H1 (cell line): ENCODE data around the gene SH3BP5. TPM values are rescaled to one million over a fixed set of nuclear protein-coding genes. Genes with fewer than 3 reads are reported as not detected.

Experiments
- CTCF ChIA-PET: fragments of 300-600 bp; sonication (Branson Sonifier 250); formaldehyde crosslinking; loops from one replicate; lab custom pipeline; 2021; ENCODE audit not compliant: partially characterized antibody; lab: Charles Lee
- POLR2A ChIA-PET: fragments of 300-600 bp; sonication (Branson Sonifier 250); formaldehyde crosslinking; loops from one replicate; lab custom pipeline; 2021; ENCODE audit warnings: inconsistent platforms; ENCODE audit not compliant: partially characterized antibody; lab: Charles Lee
- DNase-seq, 2 experiments: peaks; one replicate each; pipeline versions ENCODE4 v3.0.0 to v3.0.0-alpha.2; 2010 to 2022; ENCODE audit warnings: low spot score in 2 of 2, low read depth in 1 of 2, mixed read lengths in 1 of 2
- FAIRE-seq: peaks from 2 replicates; lab custom pipeline; 2011; peaks lifted over from hg19 to GRCh38; lab: Jason Lieb, UNC
- H2AFZ ChIP-seq: 2 replicates; pipeline ENCODE4 v1.8.1; 2012; ENCODE audit warnings: low read length, inconsistent platforms
- H2AK5ac ChIP-seq: 2 replicates; pipeline ENCODE4 v1.6.1; 2013; ENCODE audit warnings: low read depth, low read length
- H2BK120ac ChIP-seq: replicated peaks from 2 replicates; pipeline ENCODE3; 2013; ENCODE audit warnings: low read depth, low read length, inconsistent platforms
- H2BK12ac ChIP-seq: 2 replicates; pipeline ENCODE4 v1.6.1; 2013; ENCODE audit warnings: low read depth, low read length
- H2BK15ac ChIP-seq: 2 replicates; pipeline ENCODE4 v1.6.1; 2013; ENCODE audit warnings: low read length
- H2BK20ac ChIP-seq: 2 replicates; pipeline ENCODE4 v1.6.1; 2013; ENCODE audit warnings: low read length
- H2BK5ac ChIP-seq: 2 replicates; pipeline ENCODE4 v1.6.1; 2013; ENCODE audit warnings: low read depth, low read length
- H3K14ac ChIP-seq: 2 replicates; pipeline ENCODE4 v1.6.1; 2013; ENCODE audit warnings: inconsistent platforms; ENCODE audit not compliant: insufficient read length
- H3K18ac ChIP-seq: 2 replicates; pipeline ENCODE4 v1.6.1; 2013; ENCODE audit warnings: low read length; ENCODE audit errors: extremely low read depth
- H3K23ac ChIP-seq: 2 replicates; pipeline ENCODE4 v1.6.1; 2013; ENCODE audit warnings: inconsistent platforms; ENCODE audit not compliant: insufficient read length
- H3K23me2 ChIP-seq: 2 replicates; pipeline ENCODE4 v1.6.1; 2013; ENCODE audit warnings: low read depth, low read length
- H3K27ac ChIP-seq: 2 replicates; pipeline ENCODE4 v1.6.1; 2011; ENCODE audit warnings: low read depth, low read length, inconsistent platforms
- H3K27me3 ChIP-seq, 4 experiments: replicated peaks in 1 of 4; 1 replicate in 1 of 4; 2 replicates in 3 of 4; pipeline versions ENCODE4 v1.6.1 to v1.8.1; 2011 to 2013; ENCODE audit warnings: low read length in 3 of 4, mild to moderate bottlenecking in 3 of 4, inconsistent platforms in 2 of 4, mixed read lengths in 2 of 4, moderate library complexity in 1 of 4; ENCODE audit not compliant: control insufficient read depth in 3 of 4, insufficient read depth in 3 of 4; ENCODE audit errors: extremely low read depth in 1 of 4
- H3K36me3 ChIP-seq, 4 experiments: 2 replicates each; pipeline versions ENCODE4 v1.6.1 to v1.8.1; 2011 to 2013; ENCODE audit warnings: mild to moderate bottlenecking in 4 of 4, low read length in 3 of 4, moderate library complexity in 2 of 4, control low read depth in 1 of 4, inconsistent platforms in 1 of 4; ENCODE audit not compliant: insufficient read depth in 4 of 4, control insufficient read depth in 2 of 4
- H3K4ac ChIP-seq: replicated peaks from 2 replicates; pipeline ENCODE3; 2013; ENCODE audit warnings: low read length, low read depth, mixed read lengths, inconsistent platforms; ENCODE audit not compliant: insufficient read length
- H3K4me1 ChIP-seq, 4 experiments: replicated peaks in 1 of 4; 1 replicate in 1 of 4; 2 replicates in 3 of 4; pipeline versions ENCODE4 v1.6.1 to v1.8.1; 2011 to 2013; ENCODE audit warnings: low read length in 3 of 4, inconsistent platforms in 2 of 4, mixed read lengths in 1 of 4; ENCODE audit not compliant: insufficient read depth in 4 of 4, control insufficient read depth in 3 of 4
- H3K4me2 ChIP-seq, 2 experiments: 2 replicates each; pipeline versions ENCODE4 v1.6.1 to v1.8.1; 2011 to 2013; ENCODE audit warnings: low read depth in 2 of 2, low read length in 2 of 2, control low read depth in 1 of 2, inconsistent platforms in 1 of 2, mild to moderate bottlenecking in 1 of 2; ENCODE audit not compliant: insufficient read depth in 1 of 2
- H3K4me3 ChIP-seq, 4 experiments: fragments of 200-600, 300-600 bp in 1 of 4; sonication (generic), shearing (Covaris generic), sonication (Bioruptor Twin) in 1 of 4; 2 replicates each; pipeline versions ENCODE4 v1.5.1 to v1.8.1; 2011 to 2016; ENCODE audit warnings: low read length in 4 of 4, low read depth in 3 of 4, control low read depth in 2 of 4, inconsistent platforms in 2 of 4, mild to moderate bottlenecking in 2 of 4, mixed read lengths in 1 of 4, moderate library complexity in 1 of 4; ENCODE audit not compliant: insufficient read depth in 2 of 4; ENCODE audit errors: extremely low read depth in 1 of 4
- H3K56ac ChIP-seq: replicated peaks from 2 replicates; pipeline ENCODE3; 2013; ENCODE audit warnings: low read depth, mild to moderate bottlenecking, mixed read lengths, low read length, inconsistent platforms; ENCODE audit not compliant: insufficient read length
- H3K79me1 ChIP-seq: 2 replicates; pipeline ENCODE4 v1.6.1; 2013; ENCODE audit warnings: low read depth, low read length, control low read depth
- H3K79me2 ChIP-seq, 2 experiments: 2 replicates each; pipeline versions ENCODE4 v1.6.1 to v1.8.1; 2012 to 2013; ENCODE audit warnings: low read length in 2 of 2, mild to moderate bottlenecking in 2 of 2, inconsistent platforms in 1 of 2; ENCODE audit not compliant: insufficient read depth in 2 of 2, control insufficient read depth in 1 of 2
- H3K9ac ChIP-seq, 4 experiments: replicated peaks in 1 of 4; 1 replicate in 1 of 4; 2 replicates in 3 of 4; pipeline versions ENCODE4 v1.6.1 to v1.8.1; 2011 to 2013; ENCODE audit warnings: low read depth in 3 of 4, low read length in 3 of 4, control low read depth in 2 of 4, mild to moderate bottlenecking in 2 of 4, moderate library complexity in 2 of 4, inconsistent platforms in 1 of 4; ENCODE audit errors: extremely low read depth in 1 of 4
- H3K9me3 ChIP-seq, 2 experiments: 2 replicates each; pipeline versions ENCODE4 v1.6.1 to v1.8.1; 2012 to 2013; ENCODE audit warnings: mild to moderate bottlenecking in 2 of 2, moderate library complexity in 2 of 2, control low read depth in 1 of 2, inconsistent platforms in 1 of 2, low read depth in 1 of 2, low read length in 1 of 2, mixed read lengths in 1 of 2; ENCODE audit not compliant: insufficient read depth in 2 of 2
- H4K20me1 ChIP-seq, 2 experiments: replicated peaks in 1 of 2; 2 replicates each; pipeline versions ENCODE3 to v1.8.1; 2011 to 2013; ENCODE audit warnings: inconsistent platforms in 2 of 2, low read length in 2 of 2, mild to moderate bottlenecking in 1 of 2; ENCODE audit not compliant: insufficient read depth in 2 of 2, control insufficient read depth in 1 of 2
- H4K5ac ChIP-seq: 2 replicates; pipeline ENCODE4 v1.6.1; 2013; ENCODE audit warnings: low read length, low read depth, mixed read lengths, inconsistent platforms; ENCODE audit not compliant: insufficient read length
- H4K8ac ChIP-seq: 2 replicates; pipeline ENCODE4 v1.8.0; 2013; ENCODE audit warnings: mild to moderate bottlenecking, moderate library complexity, low read length, inconsistent platforms; ENCODE audit not compliant: insufficient read depth; ENCODE audit errors: extremely low read depth
- H4K91ac ChIP-seq: replicated peaks from 2 replicates; pipeline ENCODE3; 2013; ENCODE audit warnings: low read length, mixed read lengths, inconsistent platforms; ENCODE audit not compliant: insufficient read length
- BRCA1 ChIP-seq: IDR thresholded peaks from 2 replicates; pipeline ENCODE4 v1.6.1; 2012; ENCODE audit warnings: low read depth, low read length, improper control_type of control experiment
- CBX5 ChIP-seq: fragments of 300-800, 300-1000 bp; sonication (generic); IDR thresholded peaks from 2 replicates; pipeline ENCODE4 v1.7.1; 2016; ENCODE audit warnings: antibody characterized with exemption, low read length, low read depth
- EGR1 ChIP-seq: IDR thresholded peaks from 2 replicates; pipeline ENCODE4 v1.6.1; 2011; ENCODE audit warnings: low read depth, low read length, borderline replicate concordance
- EZH2 ChIP-seq: fragments of 200-600 bp; sonication (generic); IDR thresholded peaks from 2 replicates; pipeline ENCODE4 v1.7.1; 2012; ENCODE audit warnings: low read depth, mild to moderate bottlenecking, moderate library complexity, low read length, inconsistent platforms; ENCODE audit not compliant: severe bottlenecking
- FOSL1 ChIP-seq: IDR thresholded peaks from 2 replicates; pipeline ENCODE4 v1.6.1; 2011; ENCODE audit warnings: mild to moderate bottlenecking, low read depth, low read length, moderate library complexity; ENCODE audit not compliant: insufficient read depth
- HDAC6 ChIP-seq: IDR thresholded peaks from one replicate; pipeline ENCODE4 v1.7.1; 2012; ENCODE audit warnings: low read depth, mild to moderate bottlenecking, inconsistent platforms, low read length, moderate library complexity
- JUN ChIP-seq: IDR thresholded peaks from 2 replicates; pipeline ENCODE4 v1.6.1; 2011; ENCODE audit warnings: low read depth, mild to moderate bottlenecking, improper control_type of control experiment, low read length
- KDM4A ChIP-seq: IDR thresholded peaks from one replicate; pipeline ENCODE4 v1.7.1; 2012; ENCODE audit warnings: low read depth, mild to moderate bottlenecking, moderate library complexity, low read length, inconsistent platforms; ENCODE audit not compliant: severe bottlenecking
- NRF1 ChIP-seq: IDR thresholded peaks from 2 replicates; pipeline ENCODE4 v1.6.1; 2011; ENCODE audit warnings: mild to moderate bottlenecking, low read depth, low read length, improper control_type of control experiment
- SP1 ChIP-seq: IDR thresholded peaks from 2 replicates; pipeline ENCODE4 v1.6.1; 2011; ENCODE audit warnings: low read depth, low read length
- SP4 ChIP-seq: IDR thresholded peaks from 2 replicates; pipeline ENCODE4 v1.6.1; 2012; ENCODE audit warnings: low read length, inconsistent platforms
- USF2 ChIP-seq: IDR thresholded peaks from 2 replicates; pipeline ENCODE4 v1.6.1; 2011; ENCODE audit warnings: low read length, improper control_type of control experiment
- WGBS, 2 experiments: shearing (Covaris generic) in 1 of 2; methylation state at CpG; one replicate each; pipeline versions ENCODE4 v1.1.6 to v1.1.7; 2013 to 2015; ENCODE audit warnings: low lambda C conversion rate in 2 of 2, mixed read lengths in 2 of 2, inconsistent platforms in 1 of 2, low coverage in 1 of 2, missing lambda C conversion rate in 1 of 2; ENCODE audit not compliant: insufficient replicate concordance in 2 of 2, insufficient coverage in 1 of 2, insufficient read length in 1 of 2; ENCODE audit errors: extremely low coverage in 1 of 2, missing lambda C conversion rate in 1 of 2; 5-methylcytosine and 5-hydroxymethylcytosine counted together
- polyA plus RNA-seq, 7 experiments: library from polyadenylated mRNA; depleted of rRNA in 3 of 7; stranded (reverse) in 5 of 7; unstranded in 2 of 7; fragments of >200 nt in 5 of 7; fragments of 200-250 nt in 2 of 7; gene quantifications; 1 replicate in 5 of 7; 2 replicates in 1 of 7; 4 replicates in 1 of 7; pipeline versions ENCODE4 v1.2.1 to v1.2.3, GENCODE V29; 2011 to 2013; ENCODE audit warnings: missing spikeins in 2 of 7, mixed read lengths in 2 of 7
- total RNA-seq: library from RNA; stranded (reverse); fragmentation: NEBNext Ultra II Directional; extraction: Animal tissue kit (Norgen Biotek cat#: 25700); gene quantifications from 2 replicates; pipeline ENCODE4 v1.2.1, GENCODE V29; 2021

Gene SH3BP5
- total and polyA plus RNA-seq, 2 of the 8 experiments (the other 6 are each of a cell fraction or from before 2014, with no cell fraction given) = 7.1 to 9.7 TPM

GRCh38 chr3:15276028-15276724 lies 56.2 kb downstream of the SH3BP5 start:
- FAIRE-seq (no peak), DNase-seq (no peak)
- no peaks in the 10 kb centered on the region for H3K36me3 ChIP-seq
- no peak overlapping the region for H3K4me3 ChIP-seq
- CTCF ChIA-PET = interaction anchor here (0.6 to 13.8 kb wide), 21 partner anchors 8 to 131 kb away, joined by 3 to 180 read pairs (median 4); partner anchors contain the start of gene SH3BP5
- no peaks in the 10 kb centered on the region for H3K27me3 ChIP-seq
- H3K56ac ChIP-seq = no peak overlapping the region
- no peak overlapping the region for H3K9ac ChIP-seq
- H3K23ac ChIP-seq = no peak overlapping the region
- H3K18ac ChIP-seq = no peak overlapping the region
- peak overlapping the region; percentile 42; the same call in 1 of the 2 replicates for H4K8ac ChIP-seq
- H2BK12ac ChIP-seq = no peak overlapping the region
- H2BK15ac ChIP-seq = no peak overlapping the region
- peaks cover 3% of the 10 kb centered on the region for H3K79me1 ChIP-seq
- H4K20me1 ChIP-seq = peaks cover 2 to 8% of the 10 kb centered on the region in 2 experiments
- no peak overlapping the region for H2BK5ac ChIP-seq
- H4K5ac ChIP-seq = no peak overlapping the region
- H3K27ac ChIP-seq = no peak overlapping the region
- POLR2A ChIA-PET = no interaction called here
- no peak overlapping the region for H4K91ac ChIP-seq
- no peaks in the 10 kb centered on the region for H3K23me2 ChIP-seq
- H2AK5ac ChIP-seq = no peak overlapping the region
- 88% methylated on average over 11 of the region's 11 CpGs; no CpG with 5 or more reads in 1 of the 2 experiments for WGBS, 2 experiments
- no peak overlapping the region for H2BK120ac ChIP-seq
- H3K79me2 ChIP-seq = no peaks in the 10 kb centered on the region
- no peak overlapping the region for H2BK20ac ChIP-seq
- H3K14ac ChIP-seq = no peak overlapping the region
- H3K4ac ChIP-seq = no peak overlapping the region
- H3K4me2 ChIP-seq = no peak overlapping the region
- no peaks in the 10 kb centered on the region for H3K9me3 ChIP-seq
- H3K4me1 ChIP-seq = peaks cover 0 to 12% (median 4%) of the 10 kb centered on the region in 4 experiments; a peak in 4 of 7 replicates
- H2AFZ ChIP-seq = no peak overlapping the region
- TF ChIP-seq BRCA1 (no peak), USF2 (no peak), KDM4A (no peak), HDAC6 (no peak), SP1 (no peak), EZH2 (no peak), NRF1 (no peak), EGR1 (no peak), FOSL1 (no peak), CBX5 (no peak), SP4 (no peak), JUN (no peak)
